ENCODE data around the gene HCFC1.

Gene HCFC1

GRCh38 chrX:153968754-153969124 lies 2.9 kb downstream of the HCFC1 start:
- Histone ChIP-seq H3K4me2 (ENCODE audit: low read depth, low read length) (peak overlapping the region; percentile 88), H3K27ac (ENCODE audit: low read length) (peak overlapping the region; percentile 69; the same call in 1 of the 2 replicates), H3K36me3 (replicated peaks; ENCODE audit: insufficient read depth, low read length) (no peaks in the 10 kb centered on the region), H3K9me3 (replicated peaks; ENCODE audit: insufficient read depth, low read length) (no peaks in the 10 kb centered on the region), H3K27me3 (replicated peaks; ENCODE audit: insufficient read depth, low read length) (no peaks in the 10 kb centered on the region), H3F3A (ENCODE audit: insufficient read depth, low read length) (peaks cover 36% of the 10 kb centered on the region), H2AFZ (ENCODE audit: low read length) (no peak overlapping the region), H3K4me3 (ENCODE audit: low read length) (peak overlapping the region; percentile 94), H3K79me2 (ENCODE audit: low read length) (peaks cover 80% of the 10 kb centered on the region), H3K9me2 (replicated peaks; ENCODE audit: insufficient read depth, low read length) (no peaks in the 10 kb centered on the region), H3K4me1 (ENCODE audit: low read length) (peaks cover 20% of the 10 kb centered on the region), H4K20me1 (ENCODE audit: insufficient read depth, low read length) (peaks cover 23% of the 10 kb centered on the region), H3K9ac (ENCODE audit: low read length) (peak overlapping the region; percentile 60)
- peak; percentile 84 for DNase-seq
- TF ChIP-seq EZH2phosphoT487 (IDR thresholded peaks at IDR 0.05; ENCODE audit: low read length) (no peak), CTCF (IDR thresholded peaks at IDR 0.05; ENCODE audit: low read length) (peak; percentile 39)

GRCh38 chrX:153968255-153968654 lies 3.4 kb downstream of the HCFC1 start:
- peaks cover 80% of the 10 kb centered on the region for H3K79me2 ChIP-seq (ENCODE audit: low read length)

GRCh38 chrX:153967536-153968224 lies 3.9 kb downstream of the HCFC1 start:
- Histone ChIP-seq H4K20me1 (ENCODE audit: insufficient read depth, low read length) (peaks cover 23% of the 10 kb centered on the region), H3K4me1 (ENCODE audit: low read length) (peaks cover 15% of the 10 kb centered on the region; the same call in 1 of the 2 replicates), H3F3A (ENCODE audit: insufficient read depth, low read length) (peaks cover 29% of the 10 kb centered on the region), H3K9me3 (replicated peaks; ENCODE audit: insufficient read depth, low read length) (no peaks in the 10 kb centered on the region), H3K79me2 (ENCODE audit: low read length) (peaks cover 83% of the 10 kb centered on the region), H3K4me2 (ENCODE audit: low read depth, low read length) (peak overlapping the region; percentile 88), H3K4me3 (ENCODE audit: low read length) (peak overlapping the region; percentile 94), H3K27me3 (replicated peaks; ENCODE audit: insufficient read depth, low read length) (no peaks in the 10 kb centered on the region), H3K27ac (ENCODE audit: low read length) (peak overlapping the region; percentile 69; the same call in 1 of the 2 replicates), H3K9me2 (replicated peaks; ENCODE audit: insufficient read depth, low read length) (no peaks in the 10 kb centered on the region), H3K36me3 (replicated peaks; ENCODE audit: insufficient read depth, low read length) (no peaks in the 10 kb centered on the region), H3K9ac (ENCODE audit: low read length) (peak overlapping the region; percentile 60), H2AFZ (ENCODE audit: low read length) (no peak overlapping the region)
- no peak for TF ChIP-seq EZH2 (optimal IDR thresholded peaks at IDR 0.05; ENCODE audit: low read depth, low read length)
- no peak for TF ChIP-seq CTCF (IDR thresholded peaks at IDR 0.05; ENCODE audit: low read length)
- TF ChIP-seq EZH2phosphoT487 (IDR thresholded peaks at IDR 0.05; ENCODE audit: low read length): no peak
- no peak for DNase-seq

More at GRCh38 chrX:153968255-153968654, 3.4 kb downstream of the HCFC1 start:
- H3K27ac ChIP-seq (ENCODE audit: low read length): peak overlapping the region; percentile 69; the same call in 1 of the 2 replicates
- peak overlapping the region; percentile 60 for H3K9ac ChIP-seq (ENCODE audit: low read length)
- no peaks in the 10 kb centered on the region for H3K9me2 ChIP-seq (replicated peaks; ENCODE audit: insufficient read depth, low read length)
- peaks cover 23% of the 10 kb centered on the region for H4K20me1 ChIP-seq (ENCODE audit: insufficient read depth, low read length)
- H3K4me2 ChIP-seq (ENCODE audit: low read depth, low read length): peak overlapping the region; percentile 88
- no peaks in the 10 kb centered on the region for H3K36me3 ChIP-seq (replicated peaks; ENCODE audit: insufficient read depth, low read length)
- H2AFZ ChIP-seq (ENCODE audit: low read length): no peak overlapping the region
- H3F3A ChIP-seq (ENCODE audit: insufficient read depth, low read length): peaks cover 33% of the 10 kb centered on the region
- H3K9me3 ChIP-seq (replicated peaks; ENCODE audit: insufficient read depth, low read length): no peaks in the 10 kb centered on the region
- H3K27me3 ChIP-seq (replicated peaks; ENCODE audit: insufficient read depth, low read length): no peaks in the 10 kb centered on the region
- TF ChIP-seq EZH2 (optimal IDR thresholded peaks at IDR 0.05; ENCODE audit: low read depth, low read length): no peak
- H3K4me1 ChIP-seq (ENCODE audit: low read length): peaks cover 15% of the 10 kb centered on the region; the same call in 1 of the 2 replicates
- no peak for DNase-seq
- peak overlapping the region; percentile 94 for H3K4me3 ChIP-seq (ENCODE audit: low read length)
